ENCODE measurements around the gene MUCL3. TPM values are rescaled to one million over a fixed set of nuclear protein-coding genes. Genes with fewer than 3 reads are reported as not detected.
"Not testable (repeated sequence)": the region's sequence is repeated elsewhere in the genome, so short reads cannot be mapped to it uniquely, and the experiment has no call there.

MUCL3 gene
- total RNA-seq, 1 experiment from 2014 or later: not detected

DNA sequence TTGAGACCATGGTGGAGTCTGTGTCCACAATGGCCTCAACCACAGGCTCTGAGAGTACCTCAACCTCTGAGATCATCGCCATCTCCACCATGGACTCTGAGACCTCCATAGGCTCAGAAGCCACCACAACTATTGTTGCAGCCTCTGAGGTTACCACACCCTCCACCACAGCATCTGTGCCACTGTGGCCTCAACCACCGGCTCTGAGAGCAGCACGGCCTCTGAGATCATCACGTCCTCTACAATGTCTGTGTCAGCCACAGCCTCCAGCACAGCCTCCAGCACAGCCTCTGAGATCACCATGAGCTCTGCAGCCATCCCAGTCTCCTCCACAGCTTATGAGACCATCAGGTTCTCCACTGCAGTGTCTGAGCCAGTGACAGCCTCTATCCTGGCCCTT lies 23.3 kb downstream of the MUCL3 start:
- DNase-seq (ENCODE audit: low spot score): no peak
- in situ Hi-C loops (cut with HindIII; ENCODE audit: low sequenced_read_pairs): no loop called here

- no peak for DNase-seq (ENCODE audit: low spot score)
- in situ Hi-C loops (cut with HindIII; ENCODE audit: low sequenced_read_pairs): no loop called here
Observed at GRCh38 chr6:30965140-30965601, 24.4 kb downstream of the MUCL3 start.

DNA sequence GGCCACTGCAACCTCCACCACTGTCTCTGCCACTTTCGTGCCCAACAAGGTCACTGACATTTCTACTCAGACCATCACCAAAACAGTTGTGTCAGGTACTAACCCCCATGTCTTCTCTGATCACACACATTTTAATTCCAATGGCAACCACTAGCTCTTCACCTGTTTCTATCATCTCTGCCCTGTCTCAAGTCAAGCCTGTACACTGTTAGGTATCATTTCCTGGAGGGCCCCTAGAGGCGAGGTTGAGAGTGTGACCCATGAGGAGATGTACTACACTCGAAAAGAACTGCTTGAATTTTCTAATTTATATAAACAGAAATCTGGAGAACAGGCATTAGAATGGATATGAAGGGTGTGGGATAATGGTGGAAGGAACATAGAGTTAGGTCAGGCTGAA lies 25.4 kb downstream of the MUCL3 start:
- DNase-seq (ENCODE audit: low spot score): no peak

GRCh38 chr6:30969171-30969570 lies 28.4 kb downstream of the MUCL3 start:
- in situ Hi-C loops (cut with HindIII; ENCODE audit: low sequenced_read_pairs); DNase-seq (ENCODE audit: low spot score): not testable (repeated sequence)

More for the DNA sequence above, 25.4 kb downstream of the MUCL3 start:
- in situ Hi-C loops (cut with HindIII; ENCODE audit: low sequenced_read_pairs): no loop called here

GRCh38 chr6:30970946-30971345 lies 30.2 kb downstream of the MUCL3 start:
- in situ Hi-C loops (cut with HindIII; ENCODE audit: low sequenced_read_pairs): no loop called here
- DNase-seq (ENCODE audit: low spot score): no peak

GRCh38 chr6:30972816-30973215 lies 32.0 kb downstream of the MUCL3 start:
- in situ Hi-C loops (cut with HindIII; ENCODE audit: low sequenced_read_pairs): no loop called here
- DNase-seq (ENCODE audit: low spot score): no peak

DNA sequence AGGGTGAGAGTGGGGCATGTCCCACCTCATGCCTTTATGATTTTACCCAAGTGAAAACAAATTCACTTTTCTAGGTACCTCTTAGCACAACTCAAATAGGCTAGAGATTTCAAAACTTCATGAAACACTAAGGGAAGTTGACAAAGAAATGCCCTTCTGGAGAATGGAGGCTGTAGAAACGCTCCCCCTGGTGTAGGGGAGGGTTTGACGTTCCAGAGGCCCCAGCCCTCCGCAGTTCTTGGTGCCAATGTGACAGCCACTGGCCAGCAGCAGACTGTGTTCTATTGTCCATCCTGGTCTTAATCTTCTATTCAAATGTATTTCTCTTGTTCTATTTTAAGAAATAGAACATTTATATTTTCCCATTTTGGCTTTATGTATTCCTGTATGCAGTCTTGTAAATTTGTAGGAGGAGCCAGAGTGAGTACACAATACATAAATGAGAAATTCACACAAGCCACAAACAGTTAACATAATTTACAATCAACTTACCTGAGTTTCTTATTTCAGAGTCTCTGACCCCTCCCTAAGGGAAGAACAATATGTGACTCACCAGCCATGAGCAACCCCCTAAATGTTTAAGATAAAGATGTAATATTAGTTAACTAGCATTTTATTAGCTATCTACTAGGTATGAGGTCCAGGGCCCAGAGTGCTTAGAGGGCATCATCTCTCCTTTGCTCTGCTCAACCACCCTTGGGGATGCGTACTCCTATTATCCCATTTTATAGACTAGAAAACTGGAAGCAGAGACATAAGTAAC lies 33.9 kb downstream of the MUCL3 start:
- in situ Hi-C loops (cut with HindIII; ENCODE audit: low sequenced_read_pairs): no loop called here
- DNase-seq (ENCODE audit: low spot score): no peak

GRCh38 chr6:30979141-30979540 lies 38.4 kb downstream of the MUCL3 start:
- in situ Hi-C loops (cut with HindIII; ENCODE audit: low sequenced_read_pairs): no loop called here
- no peak for DNase-seq (ENCODE audit: low spot score)

DNA sequence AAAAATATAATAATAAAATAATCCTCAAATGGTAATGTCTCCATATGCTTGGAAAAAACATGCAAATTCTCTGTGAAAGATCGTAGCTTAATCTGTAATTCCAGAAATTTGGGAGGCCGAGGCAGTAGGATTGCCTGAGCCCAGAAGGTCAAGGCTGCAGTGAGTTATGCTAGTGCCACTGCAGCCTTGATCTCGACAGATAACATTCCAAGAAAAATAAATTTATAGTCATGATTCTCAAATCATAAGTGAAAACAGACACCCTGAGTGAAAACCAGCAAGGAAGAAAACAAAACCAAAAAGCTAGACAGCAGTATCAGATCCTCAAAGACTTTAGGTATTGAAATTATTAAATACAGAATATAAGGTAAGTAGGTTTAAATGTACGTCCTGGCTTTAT lies 38.9 kb downstream of the MUCL3 start:
- DNase-seq (ENCODE audit: low spot score): no peak
- in situ Hi-C loops (cut with HindIII; ENCODE audit: low sequenced_read_pairs): no loop called here

DNA sequence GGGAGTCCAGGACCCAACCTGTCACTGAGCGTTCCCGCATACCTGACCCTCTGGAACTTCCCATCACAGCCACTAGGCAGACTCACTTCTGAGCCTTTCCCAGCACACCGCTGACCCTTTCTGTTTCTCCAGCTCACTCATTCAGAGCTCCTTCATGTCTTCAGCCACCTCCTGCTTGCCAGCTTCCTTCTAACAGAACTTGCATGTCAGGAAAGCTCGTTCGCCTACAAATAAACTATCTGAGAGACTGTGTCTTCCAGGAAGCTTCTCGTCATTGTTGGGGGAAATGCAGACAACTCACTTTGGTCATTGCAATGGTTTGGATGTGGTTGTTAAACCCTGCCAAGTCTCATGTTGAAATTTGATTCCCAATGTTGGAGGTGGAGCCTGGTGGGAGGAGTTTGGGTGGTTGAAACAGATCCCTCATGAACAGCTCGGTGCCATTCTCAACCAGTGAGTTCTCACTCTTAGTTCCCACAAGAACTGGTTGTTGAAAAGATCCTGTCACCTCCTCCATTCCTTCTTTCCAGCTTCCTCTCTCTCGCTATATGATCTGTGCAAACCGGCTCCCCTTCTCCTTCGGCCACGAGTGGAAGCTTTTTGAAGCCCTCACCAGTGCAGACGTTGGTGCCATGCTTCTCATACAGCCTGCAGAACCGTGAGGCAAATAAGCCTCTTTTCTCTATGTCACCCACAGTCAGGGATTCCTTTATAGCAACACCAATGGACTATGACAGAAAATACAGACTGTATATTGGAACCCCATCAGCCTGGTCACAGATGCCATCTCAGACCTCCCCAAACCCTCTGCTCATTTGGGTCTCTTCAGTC lies 41.4 kb downstream of the MUCL3 start:
- in situ Hi-C loops (cut with HindIII; ENCODE audit: low sequenced_read_pairs): no loop called here
- peak; percentile 13 for DNase-seq (ENCODE audit: low spot score)

DNA sequence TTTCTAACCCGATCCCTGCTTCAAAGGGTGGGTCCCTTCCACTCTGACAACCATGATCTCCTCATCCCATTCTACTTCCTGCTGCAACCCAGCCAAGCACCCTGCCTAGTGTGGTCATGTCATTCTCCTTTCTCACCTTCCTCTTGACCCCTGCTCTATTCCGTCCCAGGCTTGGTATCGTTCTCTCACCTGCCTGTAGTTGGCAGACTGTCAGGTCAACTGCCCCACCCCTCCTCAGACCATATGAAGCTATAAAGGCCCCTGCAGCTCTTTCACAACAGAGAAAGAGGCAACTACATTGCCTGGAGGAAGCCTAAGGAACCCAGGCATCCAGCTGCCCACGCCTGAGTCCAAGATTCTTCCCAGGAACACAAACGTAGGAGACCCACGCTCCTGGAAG lies 42.7 kb downstream of the MUCL3 start, which contains the start of gene MUC21:
Gene MUC21, plus strand, starts transcription at position 280 of the 400 bp plus-strand sequence. CDS start 241 bp downstream, outside the sequence.
- in situ Hi-C loops (cut with HindIII; ENCODE audit: low sequenced_read_pairs): no loop called here
- DNase-seq (ENCODE audit: low spot score): no peak

DNA sequence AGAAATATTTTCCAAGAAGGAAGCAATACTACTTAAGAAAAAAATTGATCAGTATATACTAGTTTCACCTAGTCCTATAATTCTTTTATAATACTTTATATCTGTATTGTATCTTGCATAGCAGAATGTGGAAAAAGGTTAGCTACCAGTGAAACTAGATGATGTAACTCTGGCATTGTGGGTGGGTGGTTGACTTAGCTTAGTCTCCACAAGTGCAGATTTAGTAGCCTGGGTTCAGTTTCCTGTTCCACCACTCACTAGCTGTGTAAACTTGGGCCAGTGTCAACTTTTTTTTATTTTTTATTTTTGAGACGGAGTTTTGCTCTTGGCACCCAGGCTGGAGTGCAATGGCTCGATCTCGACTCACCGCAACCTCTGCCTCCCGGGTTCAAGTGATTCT lies 44.7 kb downstream of the MUCL3 start:
- in situ Hi-C loops (cut with HindIII; ENCODE audit: low sequenced_read_pairs): no loop called here
- DNase-seq (ENCODE audit: low spot score): no peak

DNA sequence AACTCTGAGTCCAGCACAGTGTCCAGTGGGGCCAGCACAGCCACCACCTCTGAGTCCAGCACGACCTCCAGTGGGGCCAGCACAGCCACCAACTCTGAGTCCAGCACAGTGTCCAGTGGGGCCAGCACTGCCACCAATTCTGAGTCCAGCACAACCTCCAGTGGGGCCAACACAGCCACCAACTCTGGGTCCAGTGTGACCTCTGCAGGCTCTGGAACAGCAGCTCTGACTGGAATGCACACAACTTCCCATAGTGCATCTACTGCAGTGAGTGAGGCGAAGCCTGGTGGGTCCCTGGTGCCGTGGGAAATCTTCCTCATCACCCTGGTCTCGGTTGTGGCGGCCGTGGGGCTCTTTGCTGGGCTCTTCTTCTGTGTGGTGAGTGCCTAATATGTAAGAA lies 46.5 kb downstream of the MUCL3 start:
- in situ Hi-C loops (cut with HindIII; ENCODE audit: low sequenced_read_pairs): no loop called here
- no peak for DNase-seq (ENCODE audit: low spot score)

- in situ Hi-C loops (cut with HindIII; ENCODE audit: low sequenced_read_pairs): no loop called here
- no peak for DNase-seq (ENCODE audit: low spot score)
Observed at GRCh38 chr6:30988209-30988825, 47.5 kb downstream of the MUCL3 start.

GRCh38 chr6:30990422-30991086 lies 49.8 kb downstream of the MUCL3 start:
- in situ Hi-C loops (cut with HindIII; ENCODE audit: low sequenced_read_pairs): no loop called here
- DNase-seq (ENCODE audit: low spot score): no peak

DNA sequence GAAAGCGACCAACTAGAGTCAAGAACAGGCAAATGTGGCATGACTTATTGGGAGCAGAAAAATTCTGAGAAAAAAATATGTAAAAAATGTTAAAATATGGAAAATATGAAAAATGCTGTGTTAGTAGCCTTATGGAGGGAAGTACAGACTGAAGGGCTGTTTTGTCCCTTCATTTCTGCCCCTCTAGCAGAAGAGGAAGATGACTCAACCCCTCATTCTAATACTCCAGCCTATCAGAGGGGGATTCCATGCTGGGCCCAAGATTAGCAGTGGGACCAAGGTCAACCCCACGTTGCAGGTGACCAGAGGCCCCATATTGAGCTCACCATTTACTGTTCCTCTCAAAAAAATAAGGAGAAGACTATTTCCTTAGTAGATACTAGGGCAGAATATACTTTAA lies 51.1 kb downstream of the MUCL3 start:
- in situ Hi-C loops (cut with HindIII; ENCODE audit: low sequenced_read_pairs): no loop called here
- no peak for DNase-seq (ENCODE audit: low spot score)

DNA sequence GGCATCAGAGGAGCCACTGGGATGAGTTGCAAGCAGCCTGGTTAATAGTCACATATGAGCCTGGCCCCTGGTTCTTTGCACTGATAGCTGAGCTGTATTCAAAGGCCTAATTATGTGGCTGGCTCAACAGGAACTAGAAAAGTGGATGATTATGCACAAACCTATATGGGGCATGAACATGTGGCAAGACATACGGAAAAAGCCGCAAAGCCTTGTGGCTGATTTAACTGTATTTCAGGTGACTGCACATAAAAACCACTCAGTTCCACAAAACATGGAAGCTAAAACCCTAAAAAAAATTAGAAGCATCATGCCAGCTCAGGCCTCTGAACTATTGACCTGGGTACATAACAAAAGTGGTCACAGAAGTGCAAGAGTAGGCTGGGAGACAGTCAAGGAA lies 56.5 kb downstream of the MUCL3 start:
- DNase-seq (ENCODE audit: low spot score): no peak
- in situ Hi-C loops (cut with HindIII; ENCODE audit: low sequenced_read_pairs): no loop called here

DNA sequence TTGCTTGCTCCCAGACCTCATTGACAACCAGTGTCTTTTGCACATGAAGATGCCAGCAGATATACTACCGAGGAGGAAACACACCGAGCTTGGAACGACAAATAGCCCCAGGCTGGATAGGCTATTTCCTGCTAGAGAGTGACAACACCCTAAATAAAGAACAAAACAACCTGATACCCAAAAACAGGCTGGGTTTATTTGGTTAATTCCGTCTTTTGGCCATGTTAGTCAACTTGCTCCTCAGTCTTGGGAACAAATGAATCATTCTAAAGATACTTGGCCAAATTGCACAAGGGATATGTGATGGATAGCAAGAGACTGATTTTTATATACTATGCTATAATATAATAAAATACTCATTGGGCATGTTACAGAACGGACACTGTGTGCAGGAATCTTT lies 58.0 kb downstream of the MUCL3 start:
- in situ Hi-C loops (cut with HindIII; ENCODE audit: low sequenced_read_pairs): no loop called here

DNA sequence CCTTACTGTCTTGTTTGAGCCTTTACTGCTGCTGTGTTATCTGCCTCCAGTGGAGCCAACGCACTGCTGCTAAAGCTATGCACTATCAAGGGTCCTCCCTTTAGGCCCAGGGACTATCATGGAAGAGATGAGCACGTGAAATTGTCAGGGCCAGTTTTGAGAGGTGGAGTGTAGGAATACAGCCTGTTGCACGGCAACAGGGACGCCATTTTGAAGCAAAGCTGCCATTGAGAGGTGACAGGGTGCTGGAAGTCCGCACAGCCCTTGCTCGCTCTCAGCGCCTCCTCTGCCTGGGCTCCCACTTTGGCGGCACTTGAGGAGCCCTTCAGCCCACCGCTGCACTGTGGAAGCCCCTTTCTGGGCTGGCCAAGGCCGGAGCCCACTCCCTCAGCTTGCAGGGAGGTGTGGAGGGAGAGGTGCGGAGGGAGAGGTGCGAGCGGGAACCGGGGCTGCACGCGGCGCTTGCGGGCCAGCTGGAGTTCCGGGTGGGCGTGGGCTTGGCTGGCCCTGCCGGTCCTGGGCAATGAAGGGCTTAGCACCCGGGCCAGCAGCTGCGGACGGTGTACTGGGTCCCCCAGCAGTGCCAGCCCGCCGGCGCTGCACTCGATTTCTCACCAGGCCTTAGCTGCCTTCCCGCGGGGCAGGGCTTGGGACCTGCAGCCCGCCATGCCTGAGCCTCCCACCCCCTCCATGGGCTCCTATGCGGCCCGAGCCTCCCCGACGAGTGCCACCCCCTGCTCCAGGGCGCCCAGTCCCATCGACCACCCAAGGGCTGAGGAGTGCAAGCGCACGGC lies 59.5 kb downstream of the MUCL3 start:
- in situ Hi-C loops (cut with HindIII; ENCODE audit: low sequenced_read_pairs); DNase-seq (ENCODE audit: low spot score): not testable (repeated sequence)

More for the DNA sequence above, 58.0 kb downstream of the MUCL3 start:
- DNase-seq (ENCODE audit: low spot score): no peak

All from G401 (cell line).